Naive thymus-derived CD8-positive, alpha-beta T cell (primary cell): ENCODE data around the gene DAB2IP. TPM values are rescaled to one million over a fixed set of nuclear protein-coding genes. Genes with fewer than 3 reads are reported as not detected.

ENCODE experiments used
- ATAC-seq, 2 donors: fragments of 150-1000 bp; cut with Tn5 transposase in 1 of 2; sonication (Bioruptor Pico), chemical (Tn5 transposase) in 1 of 2; 1 replicate in 1 of 2; 2 replicates in 1 of 2; pipeline ENCODE4 v1.10.0; 2021; ENCODE audit warnings: mild to moderate bottlenecking in 2 of 2, moderate library complexity in 2 of 2
- POLR2A ChIA-PET: fragments of 350-600 bp; sonication (Branson Sonifier 250); formaldehyde crosslinking; loops from one replicate; lab custom pipeline; 2021; ENCODE audit warnings: antibody characterized with exemption; lab: Charles Lee
- DNase-seq, 10 donors: peaks; one replicate each; pipeline versions ENCODE4 v3.0.0 to v3.0.0-alpha.2; 2020 to 2022
- H3K27ac Mint-ChIP-seq, 10 donors: one replicate each; pipeline ENCODE4 v1.8.0; 2020 to 2022; ENCODE audit warnings: mild to moderate bottlenecking in 10 of 10, mixed read lengths in 10 of 10, moderate library complexity in 4 of 10, inconsistent platforms in 1 of 10
- H3K27me3 Mint-ChIP-seq, 5 donors: one replicate each; pipeline ENCODE4 v1.8.0; 2021 to 2022; ENCODE audit warnings: mixed read lengths in 5 of 5
- H3K36me3 Mint-ChIP-seq, 3 donors: one replicate each; pipeline ENCODE4 v1.8.0; 2020 to 2022; ENCODE audit warnings: mixed read lengths in 3 of 3, mild to moderate bottlenecking in 2 of 3, inconsistent platforms in 1 of 3
- H3K4me1 Mint-ChIP-seq, 4 donors: one replicate each; pipeline ENCODE4 v1.8.0; 2021 to 2022; ENCODE audit warnings: mixed read lengths in 4 of 4
- H3K4me3 Mint-ChIP-seq, 10 donors: one replicate each; pipeline ENCODE4 v1.8.0; 2020 to 2022; ENCODE audit warnings: mild to moderate bottlenecking in 10 of 10, mixed read lengths in 10 of 10, moderate library complexity in 6 of 10, inconsistent platforms in 1 of 10
- H3K9me3 Mint-ChIP-seq, 9 donors: one replicate each; pipeline ENCODE4 v1.8.0; 2020 to 2022; ENCODE audit warnings: mixed read lengths in 9 of 9, mild to moderate bottlenecking in 3 of 9, inconsistent platforms in 1 of 9, moderate library complexity in 1 of 9
- polyA plus RNA-seq, 3 donors: library from polyadenylated mRNA; unstranded; fragments of 300-500 nt; fragmentation: Illumina TruSeq; gene quantifications; one replicate each; pipeline ENCODE4 v1.2.3, GENCODE V29; 2021
- total RNA-seq, 8 experiments: library from RNA in 2 of 8; stranded (reverse) in 2 of 8; gene quantifications; one replicate each; pipeline ENCODE4 v1.2.3 and lab custom pipeline; 2021 to 2026

DAB2IP gene
- total and polyA plus RNA-seq, 5 experiments from 2014 or later: not detected

DNA sequence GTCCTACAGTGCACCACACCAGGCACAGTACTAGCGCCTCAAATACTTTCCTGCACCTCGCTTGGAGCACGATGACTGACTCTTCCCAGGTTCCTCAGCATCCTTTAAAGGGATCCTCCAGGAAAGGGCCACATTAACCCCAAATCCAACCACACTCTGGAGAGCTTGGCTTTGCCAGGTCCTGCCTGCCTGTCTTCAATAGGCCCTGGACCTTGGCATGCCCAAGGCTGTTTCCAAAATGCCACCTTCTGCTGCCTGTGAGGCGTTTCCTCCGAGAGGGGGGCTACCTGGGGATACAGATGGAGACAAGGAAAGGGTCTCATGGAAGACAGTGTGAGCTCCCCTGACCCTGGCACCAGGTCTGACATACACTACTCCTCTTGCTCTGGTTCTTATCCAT is 169.9 kb downstream of the DAB2IP start:
- POLR2A ChIA-PET: no interaction called here
- Mint-ChIP-seq H3K9me3 (no peaks in the 10 kb centered on the region), H3K36me3 (peaks cover 0 to 2% (median 0%) of the 10 kb centered on the region in 3 donors), H3K4me3 (no peak overlapping the region), H3K27me3 (no peaks in the 10 kb centered on the region), H3K4me1 (peaks cover 0 to 2% (median 0%) of the 10 kb centered on the region in 4 donors), H3K27ac (no peak overlapping the region)
- ATAC-seq (no peak), DNase-seq (no peak)

DNA sequence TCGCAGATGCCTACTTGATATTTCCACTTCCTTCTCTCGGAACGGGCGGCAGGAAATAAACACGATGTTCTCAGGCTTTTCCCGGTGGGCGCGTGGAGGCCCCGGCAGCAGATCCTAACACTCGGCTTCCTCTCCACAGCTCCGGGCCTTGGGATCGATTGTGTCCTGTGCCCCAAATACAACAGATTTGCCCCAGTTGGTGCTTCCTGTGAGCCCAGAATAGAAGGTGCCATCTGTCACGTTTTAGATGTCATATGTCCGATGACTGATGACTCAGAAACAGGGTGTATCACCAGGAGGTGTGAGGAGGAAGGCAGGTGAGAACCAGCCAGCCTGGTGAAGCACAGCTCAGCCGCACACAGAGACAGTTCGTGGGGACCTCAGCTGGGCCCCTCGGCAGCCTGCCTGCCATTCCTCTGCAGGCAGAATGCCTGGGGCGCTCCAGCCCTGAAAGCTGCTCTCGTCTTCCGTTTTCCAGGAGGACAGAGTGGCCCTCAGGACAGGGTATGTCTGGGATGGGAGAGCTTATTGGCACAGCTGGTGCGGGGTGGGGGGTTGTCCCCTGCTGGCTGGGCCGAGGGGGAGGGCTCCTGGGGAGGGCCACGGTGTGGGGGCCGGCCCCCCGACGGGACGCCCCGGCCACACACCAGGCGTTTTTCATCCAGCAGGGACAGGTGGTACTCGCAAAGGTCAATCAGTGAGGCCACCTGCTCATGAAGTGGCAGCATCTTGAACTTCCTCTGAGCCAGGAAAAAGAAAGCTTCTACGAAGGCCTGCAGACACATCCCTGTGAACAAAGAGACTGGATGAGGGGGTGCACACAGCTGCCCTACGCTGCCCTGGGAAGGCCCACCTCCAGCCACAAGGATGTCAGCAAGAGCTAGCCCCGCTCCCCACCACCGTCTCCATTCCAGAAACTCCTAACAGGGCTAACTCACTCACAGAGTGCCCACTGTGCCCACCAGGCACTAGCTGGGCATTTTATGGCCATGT is 171.0 kb downstream of the DAB2IP start:
- POLR2A ChIA-PET: no interaction called here
- Mint-ChIP-seq H3K27ac (no peak overlapping the region), H3K9me3 (no peaks in the 10 kb centered on the region), H3K4me1 (peaks cover 0 to 2% (median under 1%) of the 10 kb centered on the region in 4 donors), H3K36me3 (peaks cover 0 to 2% (median 0%) of the 10 kb centered on the region in 3 donors), H3K27me3 (no peaks in the 10 kb centered on the region), H3K4me3 (no peak overlapping the region)
- DNase-seq: no peak
- ATAC-seq: no peak

DNA sequence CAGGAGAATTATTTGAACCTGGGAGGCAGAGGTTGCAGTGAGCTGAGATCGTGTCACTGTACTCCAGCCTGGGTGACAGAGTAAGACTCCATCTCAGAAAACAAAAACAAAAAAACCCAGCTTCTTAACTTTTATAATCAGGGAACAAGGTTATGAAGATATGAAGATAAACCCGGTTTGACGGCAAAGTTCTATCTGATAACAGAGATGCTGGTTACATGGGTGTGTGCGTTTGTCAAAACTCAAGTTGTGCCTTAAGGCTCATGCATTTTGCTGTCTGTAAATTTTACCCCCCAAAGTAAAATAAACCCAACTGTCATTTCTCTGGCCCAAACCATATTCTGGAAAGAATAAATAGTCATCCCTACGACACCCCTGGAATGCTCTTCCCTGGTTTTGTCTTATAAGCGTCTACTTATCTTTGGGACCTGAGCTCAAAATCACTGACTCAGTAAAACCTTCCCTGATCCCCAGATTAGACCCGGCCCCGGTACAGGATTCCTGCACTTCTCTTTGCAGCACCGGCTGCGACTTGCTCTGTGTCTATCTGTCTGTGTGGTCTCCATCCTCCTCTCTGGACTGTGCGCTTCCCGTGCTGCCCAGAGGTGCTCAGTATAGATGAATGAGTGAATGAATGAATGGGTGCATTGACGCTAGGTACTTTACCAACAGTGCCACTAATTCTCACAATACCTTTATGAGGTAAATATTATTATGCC is 172.2 kb downstream of the DAB2IP start:
- ATAC-seq (no peak), DNase-seq (no peak)
- Mint-ChIP-seq H3K9me3 (no peaks in the 10 kb centered on the region), H3K27ac (peak overlapping the region in 1 of 10 donors; percentile 29), H3K4me1 (peaks cover 0 to 2% (median under 1%) of the 10 kb centered on the region in 4 donors), H3K4me3 (no peak overlapping the region), H3K36me3 (peaks cover 0 to 2% (median 0%) of the 10 kb centered on the region in 3 donors), H3K27me3 (no peaks in the 10 kb centered on the region)
- POLR2A ChIA-PET: no interaction called here

DNA sequence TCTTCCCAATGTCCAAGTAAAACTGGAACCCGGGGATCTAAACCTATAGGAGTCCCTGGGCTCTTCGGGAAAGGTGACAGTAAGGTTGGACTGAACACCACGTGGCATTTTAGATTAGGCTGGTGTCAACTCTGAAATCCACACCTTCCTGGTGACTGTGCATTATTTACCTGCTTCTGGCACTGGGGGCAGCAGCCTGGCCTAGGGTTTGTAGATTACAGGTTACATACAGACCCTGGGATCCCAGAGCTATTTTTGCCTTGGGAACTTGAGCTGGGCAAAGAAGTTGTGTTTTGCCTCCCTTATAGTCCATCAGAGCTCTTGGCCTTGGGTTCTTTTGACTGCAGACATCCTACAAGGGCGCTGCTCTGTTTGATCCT is 173.2 kb downstream of the DAB2IP start:
- ATAC-seq (no peak), DNase-seq (no peak)
- peaks cover 0 to 2% (median under 1%) of the 10 kb centered on the region in 4 donors for H3K4me1 Mint-ChIP-seq
- POLR2A ChIA-PET: no interaction called here
- no peaks in the 10 kb centered on the region for H3K9me3 Mint-ChIP-seq
- H3K36me3 Mint-ChIP-seq: peaks cover 0 to 2% (median 0%) of the 10 kb centered on the region in 3 donors
- no peaks in the 10 kb centered on the region for H3K27me3 Mint-ChIP-seq
- H3K4me3 Mint-ChIP-seq: no peak overlapping the region
- H3K27ac Mint-ChIP-seq: no peak overlapping the region

DNA sequence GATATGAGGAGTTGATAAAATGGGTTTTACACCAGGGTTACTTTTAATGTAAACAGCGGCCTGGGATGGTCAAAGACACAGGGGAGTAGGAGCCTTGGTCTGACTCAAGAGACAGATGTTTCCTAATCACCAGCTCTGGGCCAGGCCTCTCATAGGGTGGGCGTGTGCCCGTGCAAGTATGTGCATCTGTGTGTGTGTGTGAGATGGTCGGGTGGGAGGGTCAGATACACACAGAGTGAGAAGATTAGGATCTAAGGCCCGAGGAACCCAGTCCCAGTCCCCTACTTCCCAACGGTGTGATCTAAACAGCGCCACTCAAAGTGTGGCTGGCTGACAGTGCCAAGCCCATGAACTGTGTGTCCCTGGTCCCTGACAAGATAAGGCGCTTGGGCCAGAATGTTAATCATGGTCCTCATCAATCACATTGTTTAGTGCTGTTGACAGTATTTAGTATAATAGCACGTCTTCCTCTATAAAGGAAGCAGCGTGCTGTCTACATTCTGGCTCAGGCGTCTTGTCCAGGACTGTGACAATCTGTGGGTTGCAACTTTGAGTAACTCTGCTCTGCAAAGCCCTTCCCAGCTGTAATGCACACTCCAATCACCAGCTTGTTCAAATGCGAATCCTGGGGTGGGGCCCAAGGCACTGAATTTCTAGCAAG is 173.7 kb downstream of the DAB2IP start:
- no peaks in the 10 kb centered on the region for H3K27me3 Mint-ChIP-seq
- POLR2A ChIA-PET: no interaction called here
- no peak overlapping the region for H3K4me3 Mint-ChIP-seq
- H3K4me1 Mint-ChIP-seq: peaks cover 0 to 2% (median under 1%) of the 10 kb centered on the region in 4 donors
- ATAC-seq: no peak
- H3K9me3 Mint-ChIP-seq: no peaks in the 10 kb centered on the region
- DNase-seq: no peak
- H3K36me3 Mint-ChIP-seq: peaks cover 0 to 2% (median 0%) of the 10 kb centered on the region in 3 donors
- no peak overlapping the region for H3K27ac Mint-ChIP-seq

DNA sequence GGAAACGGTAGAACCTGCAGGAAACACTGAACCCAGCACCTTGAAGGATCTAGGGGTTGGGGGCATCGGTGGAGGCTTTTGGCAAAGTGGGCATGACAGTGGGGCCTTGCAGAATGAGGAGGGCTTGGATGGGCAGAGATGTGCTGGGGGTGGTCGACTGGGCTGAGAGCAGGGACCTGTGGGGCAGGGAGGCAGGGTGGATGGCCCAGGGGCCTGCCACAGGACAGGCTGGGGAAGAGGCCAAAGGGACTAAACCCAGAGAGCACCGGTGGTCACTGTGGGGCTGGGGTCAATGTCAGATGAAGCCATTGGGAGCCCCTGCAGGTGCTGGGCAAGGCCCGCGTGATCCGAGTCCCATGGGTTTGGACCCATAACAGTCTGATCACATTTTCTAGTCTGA is 175.3 kb downstream of the DAB2IP start:
- POLR2A ChIA-PET: no interaction called here
- H3K4me1 Mint-ChIP-seq: peaks cover 0 to 4% (median under 1%) of the 10 kb centered on the region in 4 donors
- H3K27me3 Mint-ChIP-seq: no peaks in the 10 kb centered on the region
- H3K4me3 Mint-ChIP-seq: no peak overlapping the region
- peaks cover 0 to 2% (median 0%) of the 10 kb centered on the region in 3 donors for H3K36me3 Mint-ChIP-seq
- DNase-seq (no peak), ATAC-seq (no peak)
- no peaks in the 10 kb centered on the region for H3K9me3 Mint-ChIP-seq
- no peak overlapping the region for H3K27ac Mint-ChIP-seq

DNA sequence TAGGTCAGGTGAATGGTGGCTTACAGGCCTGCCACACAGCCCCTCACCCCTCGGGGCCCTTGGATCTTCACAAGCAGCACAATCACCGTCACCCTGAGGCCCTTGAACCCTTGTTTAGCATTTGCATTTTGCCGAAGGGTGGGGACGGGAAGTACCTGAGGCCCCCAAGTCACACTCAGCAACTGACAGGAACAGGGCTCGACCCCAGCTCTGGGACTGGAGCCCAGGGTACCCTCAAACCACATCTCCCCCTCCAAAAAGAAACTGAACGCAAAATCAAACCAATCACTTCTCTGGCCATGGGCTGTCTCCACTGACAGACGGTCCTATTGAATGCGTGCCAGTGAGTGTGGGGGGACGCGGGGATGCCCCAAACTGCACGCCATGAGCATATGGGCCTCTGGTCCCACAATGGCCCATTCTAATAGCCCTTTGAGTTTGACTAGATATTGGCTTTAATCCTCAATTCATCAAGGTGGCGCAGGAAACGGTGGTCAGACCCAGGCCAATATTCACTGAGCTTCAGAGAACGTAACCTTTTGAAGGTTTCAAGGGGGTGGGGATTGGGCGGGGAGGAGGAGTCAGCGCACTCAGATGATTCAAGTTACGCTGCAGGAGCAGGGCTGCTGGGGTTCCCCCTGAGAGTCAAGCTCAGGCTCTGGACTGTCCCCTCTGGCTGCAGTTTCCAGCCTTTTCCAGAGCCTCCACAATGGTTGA is 176.0 kb downstream of the DAB2IP start:
- H3K36me3 Mint-ChIP-seq: no peaks in the 10 kb centered on the region
- DNase-seq (no peak), ATAC-seq (no peak)
- POLR2A ChIA-PET: no interaction called here
- no peaks in the 10 kb centered on the region for H3K27me3 Mint-ChIP-seq
- no peak overlapping the region for H3K4me3 Mint-ChIP-seq
- H3K27ac Mint-ChIP-seq: no peak overlapping the region
- H3K4me1 Mint-ChIP-seq: peaks cover 0 to 4% (median 0%) of the 10 kb centered on the region in 4 donors
- H3K9me3 Mint-ChIP-seq: no peaks in the 10 kb centered on the region

DNA sequence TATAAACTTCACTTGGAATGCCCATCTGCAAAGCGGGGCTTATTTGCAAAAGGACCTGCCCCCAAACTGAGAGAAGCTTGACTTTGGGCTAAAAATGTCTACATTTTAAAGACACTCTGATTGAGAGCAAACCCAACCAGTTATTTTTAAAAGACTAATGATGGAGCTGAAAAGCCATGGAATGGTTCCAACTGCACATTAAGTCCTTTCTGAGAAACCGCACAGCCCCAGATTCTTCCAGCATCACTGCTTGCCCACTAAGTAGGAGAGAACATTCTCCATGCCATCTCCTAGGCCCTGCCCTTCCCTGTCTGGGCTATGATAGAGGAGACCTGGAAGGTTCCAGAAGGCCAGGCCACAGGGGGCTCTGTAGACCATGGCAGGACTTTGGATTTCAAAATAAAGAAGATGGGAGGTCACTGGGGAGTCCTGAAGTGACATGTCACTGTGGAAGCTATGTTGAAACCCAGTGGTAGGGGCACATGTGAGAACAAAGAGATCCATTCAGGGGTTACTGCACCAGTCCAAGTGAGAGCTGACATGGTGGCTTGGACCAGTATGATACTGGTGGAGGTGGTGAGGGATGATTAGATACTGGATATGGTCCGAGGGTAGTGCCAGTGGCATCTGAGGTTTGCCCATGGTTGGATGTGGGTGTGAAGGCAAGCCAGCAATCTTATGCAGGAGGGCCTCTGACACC is 179.2 kb downstream of the DAB2IP start:
- Mint-ChIP-seq H3K9me3 (no peaks in the 10 kb centered on the region), H3K27ac (no peak overlapping the region), H3K4me3 (no peak overlapping the region), H3K4me1 (peaks cover 0 to 4% (median 0%) of the 10 kb centered on the region in 4 donors), H3K27me3 (no peaks in the 10 kb centered on the region), H3K36me3 (no peaks in the 10 kb centered on the region)
- no peak for ATAC-seq
- POLR2A ChIA-PET: no interaction called here
- no peak for DNase-seq

DNA sequence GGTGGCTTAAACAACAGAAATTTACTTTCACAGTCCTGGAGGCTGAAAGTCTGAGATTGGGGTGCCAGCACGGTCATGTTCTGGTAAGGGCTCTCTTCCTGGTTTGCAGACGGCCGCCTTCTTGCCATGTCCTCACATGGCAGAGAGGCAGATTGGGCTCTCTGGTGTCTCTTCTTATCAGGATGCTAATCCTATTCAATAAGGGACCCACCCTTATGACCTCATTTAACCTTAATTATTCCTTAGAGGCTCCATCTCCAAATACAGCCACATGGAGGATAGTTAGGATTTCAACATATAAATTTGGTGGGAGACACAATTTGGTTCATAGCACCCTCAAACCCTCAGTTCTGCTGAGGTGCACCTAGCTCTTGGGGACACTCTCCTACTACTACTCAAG is 180.4 kb downstream of the DAB2IP start:
- H3K27me3 Mint-ChIP-seq: no peaks in the 10 kb centered on the region
- ATAC-seq (no peak), DNase-seq (no peak)
- H3K4me3 Mint-ChIP-seq: no peak overlapping the region
- POLR2A ChIA-PET: no interaction called here
- no peaks in the 10 kb centered on the region for H3K9me3 Mint-ChIP-seq
- peaks cover 0 to 2% (median 0%) of the 10 kb centered on the region in 4 donors for H3K4me1 Mint-ChIP-seq
- no peak overlapping the region for H3K27ac Mint-ChIP-seq
- H3K36me3 Mint-ChIP-seq: no peaks in the 10 kb centered on the region

DNA sequence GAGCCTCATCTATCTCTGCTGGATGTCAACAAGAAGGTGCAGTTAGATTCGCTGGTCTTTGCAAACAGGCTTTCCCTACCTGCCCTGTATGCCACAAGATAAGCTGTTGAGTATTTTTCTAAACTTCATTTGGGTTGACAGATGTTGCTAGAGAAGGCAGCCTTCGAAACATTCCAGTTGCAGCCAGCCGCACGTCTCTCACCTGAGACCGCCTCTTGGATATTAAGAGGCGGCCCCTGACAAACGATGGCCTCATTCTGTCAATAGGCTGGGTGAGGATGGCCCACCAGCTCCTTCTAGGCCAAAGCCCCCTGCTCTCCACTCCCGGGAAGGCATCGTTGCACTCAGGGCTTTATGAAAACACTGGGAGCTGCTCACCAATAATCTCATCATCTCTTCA is 181.6 kb downstream of the DAB2IP start:
- POLR2A ChIA-PET: no interaction called here
- ATAC-seq (no peak), DNase-seq (no peak)
- peaks cover 0 to 2% (median 0%) of the 10 kb centered on the region in 4 donors for H3K4me1 Mint-ChIP-seq
- no peaks in the 10 kb centered on the region for H3K36me3 Mint-ChIP-seq
- H3K9me3 Mint-ChIP-seq: no peaks in the 10 kb centered on the region
- no peaks in the 10 kb centered on the region for H3K27me3 Mint-ChIP-seq
- H3K4me3 Mint-ChIP-seq: no peak overlapping the region
- H3K27ac Mint-ChIP-seq: no peak overlapping the region
